Choroid plexus epithelial cell (primary cell): Measurements from ENCODE around the gene FBXL13.

Experiments
- DNase-seq: peaks from one replicate; pipeline ENCODE4 v3.0.0-alpha.2; 2010; ENCODE audit warnings: low read depth
- H3K4me3 ChIP-seq: 2 replicates; pipeline ENCODE4 v1.5.1; 2011; ENCODE audit warnings: low read depth, mild to moderate bottlenecking, control low read depth, low read length, moderate library complexity
- TF ChIP-seq, protein P1 (sequence below): conservative IDR thresholded peaks from 2 replicates; pipeline ENCODE4 v1.5.1; 2011; ENCODE audit warnings: low read depth, mild to moderate bottlenecking, control low read depth, inconsistent platforms, low read length, moderate library complexity

The FBXL13 gene

DNA sequence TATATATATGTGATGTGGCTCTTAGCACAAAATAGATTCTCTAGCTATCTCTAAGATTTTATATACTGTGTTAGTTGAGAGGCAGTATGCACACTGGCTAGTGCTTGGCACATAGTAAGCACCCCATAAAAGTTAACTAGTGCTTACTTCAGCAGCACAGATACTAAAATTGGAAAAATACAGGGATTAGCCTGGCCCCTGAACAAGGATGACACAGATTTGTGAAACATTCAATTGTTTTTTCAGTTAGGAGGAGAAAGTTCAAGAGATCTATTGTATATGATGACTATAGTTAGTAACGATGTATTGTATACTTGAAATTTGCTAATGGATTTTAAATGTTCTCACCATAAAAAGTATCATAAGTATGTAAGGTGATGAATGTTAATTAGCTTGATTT, 240.1 kb downstream of the FBXL13 start:
- H3K4me3 ChIP-seq = no peak overlapping the region
- DNase-seq = no peak
- TF ChIP-seq, protein P1, sequence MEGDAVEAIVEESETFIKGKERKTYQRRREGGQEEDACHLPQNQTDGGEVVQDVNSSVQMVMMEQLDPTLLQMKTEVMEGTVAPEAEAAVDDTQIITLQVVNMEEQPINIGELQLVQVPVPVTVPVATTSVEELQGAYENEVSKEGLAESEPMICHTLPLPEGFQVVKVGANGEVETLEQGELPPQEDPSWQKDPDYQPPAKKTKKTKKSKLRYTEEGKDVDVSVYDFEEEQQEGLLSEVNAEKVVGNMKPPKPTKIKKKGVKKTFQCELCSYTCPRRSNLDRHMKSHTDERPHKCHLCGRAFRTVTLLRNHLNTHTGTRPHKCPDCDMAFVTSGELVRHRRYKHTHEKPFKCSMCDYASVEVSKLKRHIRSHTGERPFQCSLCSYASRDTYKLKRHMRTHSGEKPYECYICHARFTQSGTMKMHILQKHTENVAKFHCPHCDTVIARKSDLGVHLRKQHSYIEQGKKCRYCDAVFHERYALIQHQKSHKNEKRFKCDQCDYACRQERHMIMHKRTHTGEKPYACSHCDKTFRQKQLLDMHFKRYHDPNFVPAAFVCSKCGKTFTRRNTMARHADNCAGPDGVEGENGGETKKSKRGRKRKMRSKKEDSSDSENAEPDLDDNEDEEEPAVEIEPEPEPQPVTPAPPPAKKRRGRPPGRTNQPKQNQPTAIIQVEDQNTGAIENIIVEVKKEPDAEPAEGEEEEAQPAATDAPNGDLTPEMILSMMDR = no peak

DNA sequence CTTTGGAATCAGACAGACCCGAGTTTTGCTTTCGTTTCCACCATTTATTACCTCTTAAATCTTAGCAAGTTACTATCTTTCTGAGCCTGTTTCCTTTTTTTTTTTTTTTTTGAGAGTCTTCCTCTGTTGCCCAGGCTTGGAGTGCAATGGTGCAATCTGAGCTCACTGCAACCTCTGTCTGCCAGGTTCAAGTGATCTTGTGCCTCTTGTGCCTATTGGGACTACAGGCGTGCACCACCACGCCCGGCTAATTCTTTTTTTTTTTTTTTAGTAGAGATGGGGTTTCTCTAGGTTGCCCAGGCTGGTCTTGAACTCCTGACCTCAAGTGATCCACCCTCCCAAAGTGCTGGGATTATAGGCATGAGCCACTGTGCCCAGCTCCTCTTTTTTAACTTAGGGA, 241.3 kb downstream of the FBXL13 start:
- no peak for DNase-seq
- TF ChIP-seq, protein P1 = no peak
- H3K4me3 ChIP-seq = no peak overlapping the region

DNA sequence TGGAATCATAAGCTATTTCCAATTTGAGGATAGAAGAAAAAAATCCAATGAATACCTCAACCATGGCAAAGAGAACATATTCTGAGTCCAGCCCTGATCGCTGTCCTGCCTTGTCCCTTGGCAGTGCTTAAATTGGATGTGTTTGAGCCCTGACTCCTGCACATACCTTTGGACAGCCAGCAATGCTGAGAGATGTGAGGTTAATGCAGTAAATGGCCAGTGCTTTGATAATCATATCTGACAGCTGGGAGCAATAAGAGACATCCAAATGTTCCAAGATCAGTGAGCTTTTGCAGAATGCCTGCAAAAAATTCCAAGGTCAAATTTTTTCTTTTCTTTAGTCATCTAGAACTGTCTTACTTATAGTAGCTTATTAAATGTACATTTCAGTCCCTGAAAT, 241.9 kb downstream of the FBXL13 start:
- TF ChIP-seq, protein P1 = no peak
- H3K4me3 ChIP-seq = no peak overlapping the region
- no peak for DNase-seq

DNA sequence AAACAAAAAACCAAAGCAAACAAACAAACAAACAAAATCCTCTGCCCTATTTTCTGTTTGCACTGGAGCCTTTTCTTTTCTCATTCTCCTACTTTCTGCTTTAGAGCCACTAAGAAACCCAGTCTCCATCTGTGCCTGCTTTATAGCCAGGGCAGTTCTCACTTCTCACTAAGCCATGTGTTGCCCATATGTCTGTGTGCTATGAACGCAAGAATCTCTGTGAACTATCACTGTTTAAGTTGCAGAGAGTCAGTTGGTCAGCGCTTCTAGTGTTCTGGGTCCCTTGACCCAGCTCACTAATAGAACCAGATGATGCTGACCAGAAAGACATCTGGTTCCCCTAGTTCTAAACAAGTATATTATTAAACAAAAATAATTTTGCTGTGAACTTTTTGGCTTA, 244.4 kb downstream of the FBXL13 start:
- no peak overlapping the region for H3K4me3 ChIP-seq
- DNase-seq = peak; percentile 55
- TF ChIP-seq, protein P1 = no peak

DNA sequence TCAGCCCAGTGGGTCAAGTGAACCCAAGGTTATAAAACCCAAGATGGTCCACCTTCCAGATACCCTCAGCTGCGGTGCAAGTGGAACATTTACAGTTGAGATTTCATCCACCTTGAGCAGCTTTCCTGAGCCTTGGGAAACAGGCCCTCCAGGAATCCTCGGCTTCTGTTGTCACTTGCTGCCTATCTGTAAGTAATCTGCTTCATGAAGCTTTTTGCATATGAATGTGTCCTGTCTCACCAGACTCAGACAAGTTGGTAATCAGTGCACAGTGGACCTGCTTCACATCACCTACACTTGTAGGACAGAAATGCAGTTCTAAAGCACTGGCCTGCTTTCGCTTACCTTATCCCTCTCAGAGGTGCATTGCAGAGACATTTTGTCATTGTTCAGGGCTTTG, 245.5 kb downstream of the FBXL13 start:
- TF ChIP-seq, protein P1 = no peak
- no peak for DNase-seq
- no peak overlapping the region for H3K4me3 ChIP-seq

DNA sequence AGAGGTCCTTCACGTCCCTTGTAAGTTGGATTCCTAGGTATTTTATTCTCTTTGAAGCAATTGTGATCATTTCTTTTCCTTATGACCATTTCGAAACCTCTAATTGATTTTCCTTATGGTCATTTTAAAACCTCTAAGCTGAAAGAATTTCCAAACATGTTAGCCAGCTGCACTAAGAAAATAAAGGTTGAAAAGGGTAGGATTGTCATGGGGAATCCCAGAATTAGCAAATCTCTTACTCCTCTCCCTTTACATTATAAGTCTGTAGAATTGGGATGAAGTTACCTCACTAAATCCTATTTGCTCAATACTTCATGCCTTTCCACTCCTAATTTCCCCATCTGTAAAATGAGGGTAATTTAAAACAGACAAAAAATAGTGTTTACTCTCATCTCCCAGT, 246.3 kb downstream of the FBXL13 start:
- H3K4me3 ChIP-seq = no peak overlapping the region
- DNase-seq = peak; percentile 44
- TF ChIP-seq, protein P1 = no peak

DNA sequence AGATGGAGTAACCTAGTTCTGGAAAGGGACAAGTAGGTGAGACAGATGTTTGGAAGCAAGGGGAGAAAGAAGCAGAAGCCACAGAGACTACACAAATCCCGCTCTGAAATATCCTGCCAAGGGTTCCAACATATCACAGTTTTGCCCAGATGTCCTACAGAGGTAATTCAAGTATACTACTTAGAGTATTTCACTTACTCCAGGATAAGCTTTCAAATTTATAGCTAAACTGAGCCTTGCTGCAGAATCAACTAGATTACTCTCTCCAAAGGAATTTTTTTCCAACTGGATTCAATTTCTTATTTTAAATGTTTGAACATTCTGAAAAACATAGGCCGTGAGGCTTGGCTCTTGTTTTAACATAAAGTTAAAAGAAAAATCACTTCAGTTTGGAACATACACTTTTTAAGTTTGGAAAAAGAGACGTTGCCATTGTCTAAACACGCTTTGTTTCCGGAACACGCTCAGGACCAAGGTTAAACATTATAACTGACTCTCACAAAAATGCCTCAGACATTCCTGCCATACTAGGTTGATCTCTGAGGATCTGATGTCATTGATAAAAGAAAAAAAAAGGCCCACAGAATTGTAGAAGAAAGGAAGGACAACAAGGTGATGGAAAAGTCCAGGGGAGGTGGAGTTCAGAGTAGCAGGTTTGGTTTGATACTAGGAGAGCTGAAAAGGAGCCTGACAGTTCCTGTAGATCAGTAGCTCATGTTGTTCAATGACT, 251.0 kb downstream of the FBXL13 start:
- DNase-seq = no peak

More for the DNA sequence above, 251.0 kb downstream of the FBXL13 start:
- TF ChIP-seq, protein P1 = no peak
- H3K4me3 ChIP-seq = no peak overlapping the region
